Inflammatory macrophage treated with lipopolysaccharide for 1 hour (primary cell): Measurements from ENCODE around the gene RBM48.

Experiments
- DNase-seq, 2 donors: peaks; one replicate each; pipeline ENCODE4 v3.0.0-alpha.2; 2020 to 2022

Gene RBM48

DNA sequence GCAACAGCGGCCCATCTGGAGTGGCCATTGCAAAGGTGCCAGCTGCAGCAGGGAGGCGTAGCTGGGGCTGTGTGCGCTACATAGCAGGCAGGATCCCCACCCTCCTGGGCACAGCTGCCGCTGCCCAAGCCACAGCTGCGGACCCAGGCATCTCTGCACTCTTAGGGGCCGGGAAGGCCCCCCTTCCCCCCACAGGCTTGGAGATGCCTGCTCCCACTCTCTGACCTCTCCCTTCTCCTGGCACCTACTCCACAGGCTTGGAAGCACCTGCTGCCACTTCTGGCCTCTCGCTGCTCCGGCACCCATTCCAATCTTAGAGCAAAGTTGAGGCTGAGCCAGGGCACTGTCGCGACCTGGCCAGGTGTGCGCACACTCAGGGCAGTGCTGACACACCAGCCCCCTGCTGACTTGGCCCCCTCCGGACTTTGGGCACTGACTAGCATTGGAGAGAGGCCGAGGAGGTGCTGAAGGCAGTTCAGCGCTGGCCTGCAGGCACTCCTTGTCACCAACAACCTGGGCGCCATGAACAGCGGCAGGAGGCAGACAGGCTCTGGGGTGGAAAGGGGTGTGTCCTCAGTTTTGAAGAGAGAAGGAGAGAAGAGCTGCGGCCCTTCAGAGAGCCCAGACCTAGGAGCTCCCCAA, 18.4 kb downstream of the RBM48 start:
- no peak for DNase-seq

DNA sequence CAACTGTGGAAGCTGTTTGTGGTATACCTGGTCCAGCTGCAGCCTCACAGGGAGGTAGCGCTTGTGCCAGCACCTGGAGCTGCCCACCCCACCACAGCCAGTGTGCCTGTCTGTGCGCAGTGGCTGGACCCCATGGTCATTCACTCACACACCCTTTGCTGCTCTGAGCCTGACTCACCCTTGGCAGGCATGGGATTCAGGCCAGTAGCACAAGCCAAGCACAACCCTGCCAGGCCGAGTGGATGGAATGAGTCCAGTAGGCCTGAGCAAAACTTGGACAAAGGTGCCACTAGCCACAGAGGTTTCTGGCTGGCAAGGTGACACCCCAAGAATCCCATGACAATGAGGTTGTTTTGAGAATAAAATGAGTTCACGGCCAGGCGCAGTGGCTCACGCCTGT, 19.0 kb downstream of the RBM48 start:
- DNase-seq: no peak

DNA sequence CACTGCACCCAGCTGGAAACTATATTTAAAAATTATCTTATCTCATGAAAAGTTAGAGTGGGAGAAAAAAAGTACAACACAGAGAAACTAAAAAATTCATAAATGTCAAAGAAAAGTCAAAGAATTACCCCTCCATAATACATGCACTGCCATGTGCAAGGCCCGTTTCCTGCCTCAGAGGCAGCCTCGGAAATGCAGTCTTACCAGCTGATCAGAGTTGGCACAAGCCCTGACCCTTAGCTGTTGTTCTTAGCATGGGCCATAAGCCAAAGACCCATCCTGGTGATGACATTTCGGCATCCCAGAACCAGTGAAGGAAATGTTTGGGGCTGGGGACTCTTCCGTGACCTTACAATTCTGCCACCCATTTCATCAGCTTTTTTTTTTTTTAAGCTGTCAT, 21.6 kb downstream of the RBM48 start:
- no peak for DNase-seq

DNA sequence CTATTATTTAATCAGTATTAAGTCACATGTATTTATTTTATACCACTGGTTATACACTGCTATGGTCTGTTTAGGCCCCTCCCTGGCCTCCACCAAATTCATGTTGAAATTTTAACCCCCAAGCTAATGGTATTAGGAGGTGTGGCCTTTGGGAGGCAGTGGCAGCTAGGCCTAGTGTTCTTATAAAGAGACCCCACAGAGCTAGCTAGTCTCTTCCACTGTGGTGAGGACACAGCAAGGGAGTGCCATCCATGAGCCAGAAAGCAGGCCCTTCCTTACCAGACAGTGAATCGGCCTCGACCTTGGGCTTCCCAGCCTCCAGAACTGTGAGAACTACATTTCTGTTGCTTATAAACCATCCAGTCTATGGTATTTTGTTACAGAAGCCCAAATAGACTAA, 28.7 kb downstream of the RBM48 start:
- no peak for DNase-seq

- no peak for DNase-seq
Observed at GRCh38 chr7:92557808-92558362, 29.3 kb downstream of the RBM48 start.

DNA sequence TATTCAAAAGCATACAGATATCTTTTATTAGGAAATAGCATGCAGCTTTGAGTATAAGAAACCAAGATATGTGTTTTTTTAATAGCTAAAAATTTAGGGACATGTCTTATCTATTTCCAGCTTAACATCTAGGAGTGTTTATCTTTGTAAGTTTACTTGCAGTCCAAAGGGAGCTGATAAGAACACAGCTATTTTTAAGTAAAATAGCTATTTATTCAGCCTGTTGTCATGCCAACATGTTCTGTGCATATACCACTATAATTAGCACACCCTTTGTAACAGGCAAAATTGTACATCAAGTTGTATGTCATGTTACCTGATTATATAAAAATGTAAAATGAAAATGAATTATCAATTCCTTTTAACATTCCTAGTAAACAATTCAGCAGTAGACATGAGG, 32.0 kb downstream of the RBM48 start:
- DNase-seq: no peak

DNA sequence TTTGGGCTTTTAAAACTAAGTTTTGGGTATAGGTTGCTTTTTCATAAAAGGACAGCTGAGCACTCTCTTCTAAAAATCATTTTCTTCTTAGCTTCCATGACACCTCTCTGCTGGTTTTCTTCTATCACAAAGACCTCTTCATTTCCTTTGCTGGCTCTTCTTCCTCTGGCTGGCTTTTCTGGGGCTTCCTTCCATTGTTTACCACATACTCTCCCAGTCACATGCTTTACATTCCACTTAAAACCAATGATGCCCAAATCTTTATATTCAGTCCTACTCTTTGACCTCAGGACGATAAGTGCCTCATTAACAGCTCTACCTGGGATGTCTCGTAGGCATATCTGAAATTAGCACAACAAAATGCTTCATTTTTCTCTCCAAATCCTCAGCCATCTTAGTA, 34.8 kb downstream of the RBM48 start:
- no peak for DNase-seq

DNA sequence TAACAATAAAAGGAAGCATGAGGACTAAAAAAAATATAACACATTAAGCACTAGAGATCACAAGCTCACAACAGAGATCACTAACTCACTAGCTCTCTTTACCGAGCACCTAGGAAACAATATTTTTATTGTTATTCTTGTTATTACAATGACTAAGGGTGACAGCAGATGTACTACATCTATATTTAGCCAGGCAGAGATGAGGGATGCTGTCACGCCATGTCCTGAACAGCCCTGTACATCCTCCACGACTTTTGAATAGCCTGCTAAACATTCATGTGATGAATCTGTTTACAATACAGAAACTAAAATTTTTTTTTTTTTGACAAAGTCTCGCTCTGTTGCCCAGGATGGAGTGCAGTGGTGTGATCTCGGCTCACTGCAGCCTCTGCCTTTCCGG, 38.9 kb downstream of the RBM48 start:
- DNase-seq: no peak

DNA sequence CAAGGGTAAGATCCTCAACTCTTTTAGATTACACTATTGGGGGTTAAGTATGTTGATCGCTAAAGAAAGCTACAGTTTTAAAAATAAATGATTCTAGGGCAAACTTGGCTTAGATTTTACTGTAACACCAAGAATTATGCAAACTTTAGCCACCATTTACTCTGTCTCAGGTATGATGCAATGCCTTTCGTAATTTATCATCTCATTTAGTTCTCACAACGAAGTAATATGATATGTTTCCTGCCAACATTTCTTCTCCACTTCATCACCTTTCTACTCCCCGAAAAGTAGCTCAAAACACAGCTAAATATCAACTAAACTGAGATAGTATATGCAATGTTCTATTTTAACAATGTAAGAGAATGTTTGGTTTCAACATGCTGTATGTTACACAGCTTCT, 40.5 kb downstream of the RBM48 start:
- DNase-seq: no peak

DNA sequence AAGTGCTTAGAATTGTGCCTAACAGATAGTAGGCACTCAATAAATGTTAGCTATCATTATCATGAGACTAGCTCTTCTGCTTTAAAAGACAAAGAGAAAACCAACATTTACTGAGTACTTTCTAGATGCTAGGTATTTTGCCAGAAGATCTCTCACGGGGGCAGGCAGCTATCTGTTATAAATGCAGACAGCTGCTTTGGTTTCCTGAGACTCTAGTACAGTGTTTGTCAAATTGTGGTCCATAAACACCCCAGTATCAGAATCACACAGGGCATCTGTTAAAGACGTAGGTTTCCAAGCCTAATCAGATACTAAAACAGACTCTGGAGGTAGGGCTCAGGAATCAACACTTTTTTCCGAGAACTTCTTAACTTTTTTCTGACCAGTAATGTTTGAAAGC, 47.7 kb downstream of the RBM48 start:
- DNase-seq: no peak

DNA sequence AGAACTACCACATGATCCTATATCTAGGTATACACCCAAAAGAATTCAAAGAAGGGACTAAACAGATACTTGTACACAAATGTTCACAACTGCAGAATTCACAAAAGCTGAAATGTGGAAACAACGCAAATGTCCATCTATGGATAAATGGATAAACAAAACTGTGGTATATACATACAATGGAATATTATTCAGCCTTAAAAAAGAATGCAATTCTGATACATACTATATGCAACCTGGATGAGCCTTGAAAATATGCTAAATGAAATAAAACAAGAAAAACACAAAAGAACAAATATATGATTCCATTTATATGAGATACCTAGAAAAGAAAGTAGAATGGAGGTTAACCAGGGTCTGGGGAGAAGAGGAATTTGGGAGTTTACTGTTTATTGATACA, 54.4 kb downstream of the RBM48 start:
- DNase-seq: no peak

DNA sequence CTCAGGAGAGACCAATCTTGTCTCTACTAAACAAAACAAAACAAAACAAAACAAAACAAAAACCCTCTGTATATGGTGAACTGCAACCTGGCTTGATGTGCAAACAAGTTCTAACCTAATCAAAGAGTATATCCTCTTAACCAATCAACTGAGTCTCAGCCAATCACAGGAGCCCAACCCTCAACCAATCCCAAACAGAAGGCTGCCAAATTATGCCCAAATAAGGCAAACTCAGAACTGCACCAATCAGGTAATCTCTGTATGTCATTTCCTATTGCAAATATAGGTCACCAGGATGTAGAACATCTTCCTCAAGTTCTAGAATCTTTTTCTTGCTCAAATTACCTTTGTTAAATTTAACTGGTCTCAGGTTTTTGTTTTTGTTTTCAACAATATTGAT, 56.4 kb downstream of the RBM48 start:
- no peak for DNase-seq

DNA sequence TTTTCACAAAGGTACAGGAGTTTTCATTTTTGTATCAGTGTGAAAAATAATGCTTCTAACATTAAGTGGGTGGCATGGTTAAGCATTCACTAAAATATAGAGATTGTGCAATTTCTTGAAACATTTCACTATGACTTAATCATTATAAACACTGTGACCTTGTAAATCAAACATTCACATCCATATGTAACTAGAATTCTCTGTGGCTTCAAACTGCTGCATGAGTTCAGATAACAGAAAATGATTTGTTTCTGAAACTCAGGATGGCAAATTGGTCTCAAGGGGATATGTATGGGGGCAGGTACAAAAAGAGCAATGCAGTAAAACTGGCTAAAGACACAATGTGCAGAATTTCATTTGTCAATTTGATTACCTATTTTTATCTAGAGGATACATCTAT, 57.8 kb downstream of the RBM48 start:
- DNase-seq: peak; percentile 41 to 55

DNA sequence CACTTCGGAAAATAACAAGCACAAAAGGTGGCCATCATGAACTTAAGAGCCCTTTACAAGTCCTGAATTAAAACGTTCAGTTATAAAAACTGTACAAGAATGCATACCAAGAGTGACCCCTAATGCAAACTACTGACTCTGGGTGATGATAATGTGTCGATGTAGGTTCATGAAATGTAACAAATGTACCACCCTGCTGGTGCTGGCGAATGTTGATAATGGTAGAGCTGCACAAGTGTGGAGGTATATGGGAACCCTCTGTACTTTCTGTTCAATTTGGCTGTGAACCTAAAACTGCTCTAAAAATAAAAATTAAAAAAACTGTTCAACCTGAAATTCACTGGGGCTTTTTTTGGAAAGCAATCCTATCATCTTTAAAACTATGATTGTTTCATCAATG, 58.2 kb downstream of the RBM48 start:
- DNase-seq: no peak
